SKM-1 treated with dmso at 0.1 percent for 144 hours (cell line): ENCODE data around the gene DNAJC6.

Source experiments
- DNase-seq: peaks from one replicate; lab custom pipeline; 2025; ENCODE audit not compliant: unreplicated experiment; lab: John Stamatoyannopoulos, UW

Gene DNAJC6

GRCh38 chr1:65399003-65399402, 89.7 kb downstream of the DNAJC6 start:
- DNase-seq: no peak

GRCh38 chr1:65401612-65402011, 92.3 kb downstream of the DNAJC6 start:
- no peak for DNase-seq

- no peak for DNase-seq
Observed at GRCh38 chr1:65404941-65405340, 95.6 kb downstream of the DNAJC6 start.

- no peak for DNase-seq
Observed at GRCh38 chr1:65407877-65408276, 98.5 kb downstream of the DNAJC6 start.

- no peak for DNase-seq
Observed at GRCh38 chr1:65409314-65409713, 100.0 kb downstream of the DNAJC6 start.

GRCh38 chr1:65409816-65410326, 100.5 kb downstream of the DNAJC6 start:
- no peak for DNase-seq

GRCh38 chr1:65412256-65412983, 103.1 kb downstream of the DNAJC6 start:
- DNase-seq: no peak

- DNase-seq: no peak
Observed at GRCh38 chr1:65412984-65413375, 103.6 kb downstream of the DNAJC6 start.

- no peak for DNase-seq
Observed at GRCh38 chr1:65414538-65414937, 105.2 kb downstream of the DNAJC6 start.

- no peak for DNase-seq
Observed at GRCh38 chr1:65416767-65417166, 107.4 kb downstream of the DNAJC6 start.

- DNase-seq: no peak
Observed at GRCh38 chr1:65417729-65418128, 108.4 kb downstream of the DNAJC6 start.

GRCh38 chr1:65418522-65419185, 109.3 kb downstream of the DNAJC6 start:
- no peak for DNase-seq

- DNase-seq: peak; percentile 94
Observed at GRCh38 chr1:65419681-65420589, 110.6 kb downstream of the DNAJC6 start.

- no peak for DNase-seq
Observed at GRCh38 chr1:65420590-65421350, 111.4 kb downstream of the DNAJC6 start, which contains the start of the genes LEPR and LEPROT. Gene LEPR (plus strand): TSS chr1:65420668. CDS start chr1:65565566, 144,898 bp downstream. Gene LEPROT (plus strand): TSS chr1:65420668. CDS start chr1:65420725, 57 bp downstream.

- DNase-seq: peak; percentile 71
Observed at GRCh38 chr1:65421351-65422025, 112.1 kb downstream of the DNAJC6 start.

- no peak for DNase-seq
Observed at GRCh38 chr1:65422241-65423203, 113.2 kb downstream of the DNAJC6 start.

GRCh38 chr1:65423884-65424572, 114.7 kb downstream of the DNAJC6 start:
- no peak for DNase-seq

- DNase-seq: no peak
Observed at GRCh38 chr1:65424573-65424889, 115.2 kb downstream of the DNAJC6 start.
